Kidney capillary endothelial cell (primary cell): ENCODE results near the gene RUNDC3A.

Experiments used
- DNase-seq: peaks from one replicate; pipeline ENCODE4 v3.0.0-alpha.2; 2018; ENCODE audit warnings: low spot score

Gene RUNDC3A

DNA sequence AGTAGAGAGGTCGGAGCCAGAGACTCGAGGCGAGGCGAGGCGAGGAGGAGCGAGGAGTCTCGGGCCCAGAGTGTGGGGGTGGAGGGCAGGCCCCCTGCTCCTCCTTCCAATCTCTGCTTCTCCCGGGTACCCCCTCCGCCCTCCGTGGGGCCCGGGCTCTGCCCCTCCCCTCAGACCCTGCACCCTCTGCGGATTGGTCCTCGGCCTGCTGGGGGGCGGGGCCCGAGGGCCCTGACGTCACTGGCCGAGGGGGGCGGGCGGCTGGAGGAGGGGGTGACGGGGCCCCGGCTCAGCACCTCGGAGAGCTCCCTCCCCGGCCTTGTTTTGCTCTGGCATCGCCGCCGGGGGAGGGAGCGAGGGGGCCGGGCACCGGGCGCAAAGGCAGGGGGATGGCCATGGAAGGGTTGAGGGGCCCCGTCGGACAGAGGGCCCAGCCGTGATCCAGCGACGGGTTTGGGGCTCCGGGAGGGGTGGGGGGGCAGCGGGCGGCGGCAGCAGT, at the start of gene RUNDC3A:
Gene RUNDC3A, plus strand, starts transcription at position 282 of the 499 bp plus-strand sequence. CDS start 232 bp downstream, outside the sequence.
- peak; percentile 74 for DNase-seq

GRCh38 chr17:44258811-44259351, 49.5 kb upstream of the RUNDC3A start:
- DNase-seq: no peak

- no peak for DNase-seq
Observed at GRCh38 chr17:44260296-44260695, 48.1 kb upstream of the RUNDC3A start.

GRCh38 chr17:44262654-44263225, 45.7 kb upstream of the RUNDC3A start:
- no peak for DNase-seq

DNA sequence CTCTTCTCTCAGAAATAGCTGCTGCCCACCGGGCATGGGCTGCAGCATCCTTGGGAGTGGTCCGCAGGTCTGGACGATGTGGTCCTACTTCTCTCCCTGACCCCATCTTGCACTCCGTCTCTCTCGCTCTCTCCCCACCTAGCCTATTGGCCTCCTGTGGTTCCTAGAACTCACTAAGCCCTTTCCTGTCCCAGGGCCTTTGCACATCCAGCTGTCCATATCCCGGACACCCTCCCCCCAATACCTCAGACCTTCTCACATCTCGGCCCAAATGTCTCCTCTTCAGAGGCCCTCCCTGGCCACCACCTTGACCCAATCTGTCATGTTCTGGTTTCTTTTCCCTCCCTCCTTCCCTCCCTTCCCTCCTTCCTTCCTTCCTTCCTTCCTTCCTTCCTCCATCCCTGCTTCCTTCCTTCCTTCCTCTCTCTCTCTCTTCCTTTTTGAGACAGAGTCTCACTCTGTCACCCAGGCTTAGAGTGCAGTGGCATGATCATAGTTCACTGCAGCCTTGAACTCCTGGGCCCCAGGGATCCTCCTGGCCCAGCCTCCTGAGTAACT, 45.0 kb upstream of the RUNDC3A start:
- no peak for DNase-seq

- DNase-seq: no peak
Observed at GRCh38 chr17:44266402-44267164, 41.8 kb upstream of the RUNDC3A start.

DNA sequence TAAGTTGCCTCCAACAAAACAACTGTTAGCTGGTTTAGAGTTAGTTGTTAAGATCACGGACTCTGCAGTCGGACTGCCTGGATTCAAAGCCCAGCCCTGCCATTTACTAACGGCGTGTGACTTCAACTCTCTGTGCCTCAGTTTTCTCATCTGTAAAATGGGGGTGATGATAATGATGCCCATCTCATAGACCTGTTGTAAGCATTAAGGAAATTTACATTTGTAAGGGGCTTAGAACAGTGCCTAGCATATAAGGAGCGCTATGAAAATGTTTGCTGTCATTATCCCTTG, 41.3 kb upstream of the RUNDC3A start:
- no peak for DNase-seq

- DNase-seq: no peak
Observed at GRCh38 chr17:44267818-44268490, 40.4 kb upstream of the RUNDC3A start, which contains the start of gene SLC4A1. TSS of gene SLC4A1 (minus strand) at chr17:44268135. CDS start at chr17:44262866, 5,269 bp downstream.

DNA sequence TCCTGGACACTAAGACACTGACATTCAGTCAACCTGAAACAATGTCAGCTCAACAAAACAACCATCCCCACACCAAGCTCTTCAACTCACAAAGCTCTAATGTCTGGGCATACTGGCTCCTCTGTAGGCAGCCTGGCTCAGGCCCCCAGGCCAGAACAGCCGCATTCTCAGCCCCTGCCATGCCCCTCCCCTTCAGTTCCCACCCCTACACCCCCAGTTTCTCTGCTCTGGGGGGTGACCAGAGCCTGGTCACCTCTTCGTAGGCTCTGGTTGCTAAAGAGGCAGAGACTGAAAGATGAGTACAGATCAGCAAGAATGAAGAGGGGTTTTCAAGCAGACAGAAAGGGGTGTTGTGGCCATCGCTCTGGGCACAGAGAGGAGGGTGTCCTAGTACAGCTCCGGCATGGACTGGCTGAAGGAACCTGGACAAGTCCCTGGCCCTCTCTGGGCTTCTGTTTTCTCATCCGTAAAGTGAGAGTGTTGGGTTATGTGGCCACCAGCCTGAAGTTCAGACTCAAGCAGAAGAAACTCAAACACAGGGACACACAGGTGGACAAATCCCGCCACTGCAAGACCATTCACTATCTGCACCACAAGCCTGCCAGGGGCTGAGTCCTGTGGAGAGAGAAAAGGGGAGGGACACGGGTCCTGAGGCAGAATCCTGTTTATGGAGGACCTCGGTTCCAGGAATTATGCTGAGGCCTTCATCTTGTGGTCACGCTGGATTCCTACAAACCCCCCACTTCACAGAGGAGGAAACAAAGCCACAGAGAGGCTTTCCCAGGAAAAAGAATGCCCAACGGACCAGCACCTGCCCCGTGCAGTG, 39.5 kb upstream of the RUNDC3A start:
- no peak for DNase-seq

DNA sequence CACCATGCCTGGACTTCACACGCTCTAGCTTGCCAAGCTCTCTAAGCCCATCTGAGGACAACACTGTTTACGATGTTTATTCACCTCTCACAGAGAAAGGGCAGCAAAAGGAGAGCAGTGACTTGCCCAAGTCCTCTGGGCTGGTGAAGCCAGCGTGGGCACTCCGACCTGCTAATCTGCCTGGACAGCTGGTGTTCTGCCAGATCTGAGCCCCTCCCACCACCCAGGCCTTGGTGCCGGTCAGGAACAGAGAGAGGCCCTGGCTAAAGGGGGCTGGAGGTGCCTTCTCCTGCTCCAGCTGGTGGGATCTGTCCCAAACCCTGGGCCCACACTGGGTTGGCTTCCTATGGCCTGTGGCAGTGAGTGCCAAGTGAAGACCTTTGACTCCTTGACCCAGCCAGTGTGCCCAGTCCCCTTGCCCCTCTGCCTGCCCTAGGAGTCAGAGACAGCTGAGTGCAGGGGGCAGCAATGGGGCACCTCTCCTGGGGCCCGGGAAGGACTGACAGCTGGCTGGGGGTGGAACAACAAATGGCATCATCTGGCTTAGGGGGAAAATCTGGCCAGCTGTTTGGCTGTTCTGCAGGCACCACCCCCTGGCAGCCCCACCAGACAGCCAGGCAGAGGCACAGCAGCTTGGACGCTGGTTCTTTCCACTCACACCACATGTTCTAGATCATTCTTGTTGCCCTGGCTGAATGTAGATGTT, 38.7 kb upstream of the RUNDC3A start:
- DNase-seq: no peak

GRCh38 chr17:44272321-44272951, 36.0 kb upstream of the RUNDC3A start:
- no peak for DNase-seq

DNA sequence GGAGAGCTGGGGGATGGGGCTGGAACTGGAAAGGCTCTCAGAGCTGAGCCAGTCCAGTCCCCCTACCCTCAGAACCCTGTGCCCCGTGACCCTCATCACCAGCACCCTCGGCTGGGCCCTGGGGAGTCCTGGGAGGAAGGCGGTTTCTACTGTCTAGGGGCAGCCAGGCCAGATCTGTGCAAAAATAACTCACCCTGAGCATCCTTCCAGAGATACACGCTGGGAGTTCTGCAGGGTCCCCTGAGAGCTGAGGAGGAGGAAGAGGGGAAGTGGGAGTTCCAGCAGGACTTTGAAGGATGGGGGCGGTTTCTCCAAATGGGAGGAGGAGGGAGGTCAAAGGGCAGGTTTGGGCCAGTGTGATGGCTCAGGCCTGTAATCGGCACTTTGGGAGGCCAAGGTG, 35.4 kb upstream of the RUNDC3A start:
- no peak for DNase-seq

GRCh38 chr17:44273607-44274006, 34.8 kb upstream of the RUNDC3A start:
- DNase-seq: no peak

DNA sequence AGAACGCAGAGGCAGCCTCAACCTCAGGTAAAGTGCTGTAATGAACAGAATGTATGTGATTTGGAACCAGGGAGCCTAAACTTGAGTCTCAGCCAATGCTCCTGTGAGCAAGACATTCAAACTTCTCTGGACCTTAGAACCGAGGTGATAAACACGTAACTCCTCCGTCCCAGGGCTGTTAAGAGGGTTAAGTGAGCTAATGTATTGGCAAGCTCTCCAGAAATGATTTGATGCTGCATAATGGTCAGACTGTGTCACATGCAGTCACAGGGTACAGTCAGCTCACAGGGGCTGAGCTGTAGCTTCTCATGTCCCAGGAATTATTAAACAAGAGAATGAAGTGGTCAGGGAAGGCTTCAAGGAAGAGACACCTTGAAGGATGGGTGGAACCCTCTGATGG, 30.4 kb upstream of the RUNDC3A start:
- no peak for DNase-seq

DNA sequence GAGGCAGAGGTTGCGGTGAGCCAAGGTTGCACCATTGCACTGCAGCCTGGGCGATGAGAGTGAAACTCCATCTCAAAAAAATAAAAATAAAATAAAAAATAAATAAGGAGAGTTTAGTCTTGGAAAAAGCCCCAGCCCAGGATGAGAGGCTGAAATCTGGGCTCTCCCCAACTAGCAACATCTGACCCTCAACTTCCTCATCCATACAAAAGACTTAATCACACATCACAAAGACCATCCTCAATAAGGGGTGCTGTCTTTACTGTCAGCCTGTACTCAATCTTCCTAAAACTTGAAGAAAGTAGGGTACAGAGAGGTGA, 29.1 kb upstream of the RUNDC3A start:
- DNase-seq: no peak

DNA sequence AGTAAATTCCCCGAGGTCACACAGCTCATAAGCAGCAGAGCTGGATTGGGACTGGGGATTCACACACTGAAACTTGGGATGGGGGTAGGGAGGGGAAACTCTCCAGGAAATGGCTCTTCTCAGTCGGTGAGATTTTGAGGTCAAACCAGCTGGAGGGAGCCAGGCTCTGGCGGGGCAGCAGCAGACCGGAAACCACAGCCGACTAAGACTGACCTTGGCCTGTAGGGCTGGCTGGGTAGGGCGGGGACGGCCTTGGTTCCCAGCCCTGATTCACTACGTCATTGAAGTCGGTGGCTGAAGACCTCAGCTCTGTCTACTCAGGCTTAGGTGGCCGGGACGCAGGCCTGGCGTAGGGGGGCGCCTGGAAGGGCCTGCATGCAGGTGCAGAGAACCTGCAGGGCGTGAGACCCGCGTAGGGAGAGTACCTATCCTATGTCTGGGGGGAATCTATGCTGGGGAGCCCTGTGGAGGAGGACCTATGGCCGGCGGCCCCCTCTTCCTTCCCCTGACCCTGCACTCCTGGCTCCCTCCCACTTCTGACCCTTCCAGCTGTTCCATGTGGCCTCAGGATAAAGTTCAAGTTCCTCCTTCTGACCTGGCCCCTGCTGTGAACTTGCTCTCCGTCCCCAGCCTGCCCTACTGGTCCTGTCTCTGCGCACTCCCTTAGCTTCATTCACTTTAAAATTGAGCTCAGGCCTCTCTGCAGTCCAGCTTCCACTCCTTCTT, 28.6 kb upstream of the RUNDC3A start:
- peak; percentile 97 for DNase-seq

- DNase-seq: no peak
Observed at GRCh38 chr17:44280392-44280937, 27.9 kb upstream of the RUNDC3A start.

DNA sequence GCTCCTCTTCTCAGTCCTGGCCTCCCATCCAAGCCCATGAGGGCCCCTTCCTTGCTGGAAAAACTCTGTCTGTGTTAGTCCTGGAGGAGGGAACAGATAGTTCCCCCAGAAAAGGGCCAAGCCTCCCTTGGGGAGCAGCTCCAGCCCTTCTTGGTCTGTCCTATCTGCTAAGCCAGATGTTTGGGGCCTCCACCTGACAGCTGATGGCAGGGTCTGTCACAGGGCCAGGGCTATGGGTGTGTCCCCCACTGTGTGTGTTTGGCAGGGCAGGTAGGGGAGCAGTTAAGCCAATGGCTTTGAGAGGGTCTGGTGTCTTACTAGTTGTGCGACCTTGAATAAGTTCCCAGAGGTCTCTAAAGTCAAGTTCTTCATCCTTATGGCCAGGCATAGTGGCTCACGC, 26.8 kb upstream of the RUNDC3A start:
- DNase-seq: no peak

- DNase-seq: no peak
Observed at GRCh38 chr17:44282264-44282663, 26.1 kb upstream of the RUNDC3A start.
